ENCODE data around the gene STXBP5.

STXBP5 gene

GRCh38 chr6:147214248-147215227, 10.3 kb downstream of the STXBP5 start:
- Histone ChIP-seq H3K4me2 (no peak overlapping the region), H3K27me3 (no peaks in the 10 kb centered on the region), H3K4me3 (no peak overlapping the region), H3K27ac (no peak overlapping the region), H3K9ac (no peak overlapping the region), H4K20me1 (peaks cover 0 to 13% (median 0%) of the 10 kb centered on the region in 11 experiments; a peak in 2 of 22 replicates), H3K4me1 (peaks cover 0 to 13% (median 0%) of the 10 kb centered on the region in 10 experiments; a peak in 4 of 20 replicates), H3K36me3 (peaks cover 0 to 12% (median 5%) of the 10 kb centered on the region in 11 experiments; a peak in 9 of 22 replicates), H3K9me3 (replicated peaks in 1 of 11) (no peaks in the 10 kb centered on the region)
- TF ChIP-seq Cebpa-rat (IDR thresholded peaks at IDR 0.05) = no peak

- no peak overlapping the region for H3K27ac ChIP-seq
- H3K4me2 ChIP-seq = no peak overlapping the region
- no peak overlapping the region for H3K9ac ChIP-seq
- peaks cover 0 to 15% (median 0%) of the 10 kb centered on the region in 11 experiments; a peak in 2 of 22 replicates for H4K20me1 ChIP-seq
- peaks cover 0 to 14% (median 0%) of the 10 kb centered on the region in 10 experiments; a peak in 5 of 20 replicates for H3K4me1 ChIP-seq
- H3K9me3 ChIP-seq (replicated peaks in 1 of 11) = no peaks in the 10 kb centered on the region
- H3K36me3 ChIP-seq = peaks cover 0 to 12% (median 5%) of the 10 kb centered on the region in 11 experiments; a peak in 8 of 22 replicates
- TF ChIP-seq Cebpa-rat (IDR thresholded peaks at IDR 0.05) = no peak
- no peak overlapping the region for H3K4me3 ChIP-seq
- no peaks in the 10 kb centered on the region for H3K27me3 ChIP-seq
Observed at GRCh38 chr6:147216915-147217314, 12.7 kb downstream of the STXBP5 start.

GRCh38 chr6:147217840-147218404, 13.7 kb downstream of the STXBP5 start:
- Histone ChIP-seq H3K9ac (no peak overlapping the region), H3K27me3 (no peaks in the 10 kb centered on the region), H3K36me3 (peaks cover 0 to 16% (median 5%) of the 10 kb centered on the region in 11 experiments; a peak in 10 of 22 replicates)

DNA sequence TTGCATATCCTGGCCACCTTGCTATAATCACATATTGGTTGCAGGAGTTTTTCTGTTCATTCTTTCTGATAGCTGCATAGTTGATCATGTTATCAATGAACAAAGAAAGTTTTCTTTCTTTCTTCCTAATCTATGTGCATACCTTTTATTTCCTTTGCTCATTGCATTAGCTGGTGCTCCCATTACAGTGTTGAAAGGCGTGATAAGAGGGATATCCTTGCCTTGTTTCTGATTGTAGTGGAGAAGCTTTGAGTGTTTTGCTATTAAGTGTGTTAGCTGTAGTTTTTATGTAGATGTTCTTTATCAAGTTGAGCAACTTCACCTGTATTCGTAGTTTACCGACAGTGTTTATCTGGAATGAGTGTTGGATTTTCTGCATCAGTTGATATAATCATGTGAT, 14.6 kb downstream of the STXBP5 start:
- Histone ChIP-seq H3K9ac (no peak overlapping the region), H3K9me3 (replicated peaks in 1 of 11) (no peaks in the 10 kb centered on the region), H3K4me3 (no peak overlapping the region), H3K27ac (no peak overlapping the region), H3K36me3 (peaks cover 0 to 18% (median 5%) of the 10 kb centered on the region in 11 experiments; a peak in 11 of 22 replicates), H4K20me1 (peaks cover 0 to 15% (median 0%) of the 10 kb centered on the region in 11 experiments; a peak in 2 of 22 replicates), H3K4me1 (peaks cover 0 to 13% (median 0%) of the 10 kb centered on the region in 10 experiments; a peak in 5 of 20 replicates), H3K4me2 (no peak overlapping the region), H3K27me3 (no peaks in the 10 kb centered on the region)
- TF ChIP-seq Cebpa-rat (IDR thresholded peaks at IDR 0.05) = no peak

More at GRCh38 chr6:147217840-147218404, 13.7 kb downstream of the STXBP5 start:
- Histone ChIP-seq H3K27ac (no peak overlapping the region), H4K20me1 (peaks cover 0 to 15% (median 0%) of the 10 kb centered on the region in 11 experiments; a peak in 2 of 22 replicates), H3K4me3 (no peak overlapping the region), H3K9me3 (replicated peaks in 1 of 11) (no peaks in the 10 kb centered on the region), H3K4me1 (peaks cover 0 to 13% (median 0%) of the 10 kb centered on the region in 10 experiments; a peak in 5 of 20 replicates), H3K4me2 (no peak overlapping the region)
- TF ChIP-seq Cebpa-rat (IDR thresholded peaks at IDR 0.05) = no peak

GRCh38 chr6:147219463-147219862, 15.2 kb downstream of the STXBP5 start:
- Histone ChIP-seq H3K27me3 (no peaks in the 10 kb centered on the region), H4K20me1 (peaks cover 0 to 15% (median 0%) of the 10 kb centered on the region in 11 experiments; a peak in 2 of 22 replicates), H3K9ac (no peak overlapping the region), H3K4me3 (no peak overlapping the region), H3K27ac (no peak overlapping the region), H3K36me3 (peaks cover 0 to 20% (median 8%) of the 10 kb centered on the region in 11 experiments; a peak in 11 of 22 replicates), H3K4me1 (peaks cover 0 to 13% (median 0%) of the 10 kb centered on the region in 10 experiments; a peak in 5 of 20 replicates), H3K4me2 (no peak overlapping the region), H3K9me3 (replicated peaks in 1 of 11) (no peaks in the 10 kb centered on the region)
- TF ChIP-seq Cebpa-rat (IDR thresholded peaks at IDR 0.05) = no peak

GRCh38 chr6:147220345-147220744, 16.1 kb downstream of the STXBP5 start:
- no peak overlapping the region for H3K9ac ChIP-seq
- no peak overlapping the region for H3K4me3 ChIP-seq
- no peak overlapping the region for H3K27ac ChIP-seq
- H3K36me3 ChIP-seq = peaks cover 0 to 20% (median 8%) of the 10 kb centered on the region in 11 experiments; a peak in 10 of 22 replicates
- peaks cover 0 to 13% (median 0%) of the 10 kb centered on the region in 10 experiments; a peak in 5 of 20 replicates for H3K4me1 ChIP-seq
- H3K27me3 ChIP-seq = no peaks in the 10 kb centered on the region
- H3K4me2 ChIP-seq = no peak overlapping the region
- peaks cover 0 to 15% (median 0%) of the 10 kb centered on the region in 11 experiments; a peak in 2 of 22 replicates for H4K20me1 ChIP-seq
- no peak for TF ChIP-seq Cebpa-rat (IDR thresholded peaks at IDR 0.05)
- H3K9me3 ChIP-seq (replicated peaks in 1 of 11) = no peaks in the 10 kb centered on the region

DNA sequence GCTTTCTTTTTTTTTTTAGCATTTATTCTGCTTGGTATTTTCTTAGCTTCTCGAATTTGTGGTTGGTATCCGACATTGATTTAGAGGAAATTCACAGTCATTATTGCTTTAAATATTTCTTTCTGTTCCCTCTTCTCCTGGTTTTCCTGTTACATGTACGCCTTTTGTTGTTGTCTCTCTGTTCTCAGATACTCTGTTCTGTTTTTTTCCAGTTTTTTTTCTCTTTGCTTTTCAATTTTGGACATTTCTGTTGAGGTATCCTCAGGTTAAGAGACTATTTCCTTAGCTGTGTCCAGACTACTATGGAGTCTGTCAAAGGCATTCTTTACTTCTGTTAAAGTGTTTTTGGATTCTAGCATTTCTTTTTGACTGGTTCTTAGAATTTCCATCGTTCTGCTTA, 17.5 kb downstream of the STXBP5 start:
- Histone ChIP-seq H3K9me3 (replicated peaks in 1 of 11) (no peaks in the 10 kb centered on the region), H3K4me1 (peaks cover 0 to 13% (median 0%) of the 10 kb centered on the region in 10 experiments; a peak in 5 of 20 replicates), H3K9ac (no peak overlapping the region), H4K20me1 (peaks cover 0 to 15% (median 0%) of the 10 kb centered on the region in 11 experiments; a peak in 2 of 22 replicates), H3K36me3 (peaks cover 5 to 20% (median 11%) of the 10 kb centered on the region in 11 experiments; a peak in 12 of 22 replicates), H3K27me3 (no peaks in the 10 kb centered on the region), H3K27ac (no peak overlapping the region), H3K4me3 (no peak overlapping the region), H3K4me2 (peak overlapping the region in 2 of 11 experiments; percentile 7 to 25; a peak in 2 of 22 replicates)
- no peak for TF ChIP-seq Cebpa-rat (IDR thresholded peaks at IDR 0.05)

- Histone ChIP-seq H3K27ac (no peak overlapping the region), H3K4me3 (no peak overlapping the region), H3K4me1 (peaks cover 0 to 13% (median 0%) of the 10 kb centered on the region in 10 experiments; a peak in 5 of 20 replicates), H3K36me3 (peaks cover 5 to 20% (median 11%) of the 10 kb centered on the region in 11 experiments; a peak in 12 of 22 replicates), H4K20me1 (peaks cover 0 to 15% (median 0%) of the 10 kb centered on the region in 11 experiments; a peak in 2 of 22 replicates), H3K9me3 (replicated peaks in 1 of 11) (no peaks in the 10 kb centered on the region), H3K4me2 (peak overlapping the region in 2 of 11 experiments; percentile 7 to 25; a peak in 3 of 22 replicates), H3K27me3 (no peaks in the 10 kb centered on the region), H3K9ac (no peak overlapping the region)
- TF ChIP-seq Cebpa-rat (IDR thresholded peaks at IDR 0.05) = no peak
Observed at GRCh38 chr6:147222160-147222838, 18.1 kb downstream of the STXBP5 start.

Measured in BLaER1 treated with 17β-estradiol and CSF1 and Interleukin-3, amounts not matched to agents 10 nM and 100 nM (cell line).